ENCODE data around the gene PDE4D.

GRCh38 chr5:59592101-59592500 lies 301.4 kb downstream of the PDE4D start:
- TF ChIP-seq REST (IDR thresholded peaks at IDR 0.05; ENCODE audit: insufficient read depth in 1 of 2, low read depth in 2 of 2, low read length in 2 of 2): no peak
- TF ChIP-seq POLR2AphosphoS5 (IDR thresholded peaks at IDR 0.05; ENCODE audit: low read depth, low read length): no peak
